OCI-LY7 (cell line): Measurements from ENCODE around the gene CEP170. TPM values are rescaled to one million over a fixed set of nuclear protein-coding genes. Genes with fewer than 3 reads are reported as not detected.

Source experiments
- BruUV-seq: library from RNA; stranded (reverse); fragments of 400-500 nt; replicated peaks from 2 replicates; lab custom pipeline; 2021; lab: Mats Ljungman, UMichigan
- CTCF ChIA-PET: fragments of 300-600 bp; sonication (Branson Sonifier 250); formaldehyde crosslinking; loops from one replicate; lab custom pipeline; 2022; ENCODE audit warnings: antibody characterized with exemption; ENCODE audit not compliant: unreplicated experiment; lab: Charles Lee
- POLR2A ChIA-PET: fragments of 300-600 bp; sonication (Branson Sonifier 250); formaldehyde crosslinking; loops from one replicate; lab custom pipeline; 2022; ENCODE audit warnings: antibody characterized with exemption; lab: Charles Lee
- DNase-seq: peaks from one replicate; pipeline ENCODE4 v3.0.0-alpha.2; 2015; ENCODE audit warnings: low spot score
- H2AFZ ChIP-seq: fragments of 200-600 bp; sonication (generic), shearing (Covaris generic); 2 replicates; pipeline ENCODE4 v1.6.1; 2014; ENCODE audit warnings: mild to moderate bottlenecking, antibody characterized with exemption, low read length, moderate library complexity
- H3K27ac ChIP-seq: fragments of 200-600 bp; sonication (generic); 2 replicates; pipeline ENCODE4 v1.5.1; 2014; ENCODE audit warnings: mixed run types, low read depth, mild to moderate bottlenecking, moderate library complexity, low read length, inconsistent platforms; ENCODE audit not compliant: poor library complexity, severe bottlenecking
- H3K36me3 ChIP-seq: fragments of 200-600 bp; sonication (generic); 2 replicates; pipeline ENCODE4 v1.6.1; 2014; ENCODE audit warnings: mild to moderate bottlenecking, antibody characterized with exemption, low read length, moderate library complexity, mixed read lengths; ENCODE audit not compliant: insufficient read depth
- H3K4me1 ChIP-seq: fragments of 200-600 bp; sonication (generic); 2 replicates; pipeline ENCODE4 v1.5.1; 2014; ENCODE audit warnings: mild to moderate bottlenecking, low read length; ENCODE audit not compliant: insufficient read depth, poor library complexity, severe bottlenecking
- H3K4me2 ChIP-seq: fragments of 200-600 bp; sonication (generic); 2 replicates; pipeline ENCODE4 v1.6.1; 2014; ENCODE audit warnings: mild to moderate bottlenecking, low read length
- H3K4me3 ChIP-seq: fragments of 200-600 bp; sonication (generic); 2 replicates; pipeline ENCODE4 v1.5.1; 2014; ENCODE audit warnings: mild to moderate bottlenecking, low read depth, low read length; ENCODE audit not compliant: poor library complexity, severe bottlenecking
- H3K79me2 ChIP-seq: fragments of 200-600 bp; sonication (generic); 2 replicates; pipeline ENCODE4 v1.6.1; 2016; ENCODE audit warnings: low read depth, mild to moderate bottlenecking, low read length, moderate library complexity, mixed read lengths; ENCODE audit not compliant: insufficient read depth
- H3K9me2 ChIP-seq: fragments of 200-600 bp; sonication (generic); 2 replicates; pipeline ENCODE4 v1.6.1; 2016; ENCODE audit warnings: mild to moderate bottlenecking, low read length, mixed read lengths; ENCODE audit not compliant: insufficient read depth
- H3K9me3 ChIP-seq: fragments of 200-600 bp; sonication (generic); 2 replicates; pipeline ENCODE4 v1.6.1; 2014; ENCODE audit warnings: mild to moderate bottlenecking, mixed run types, low read length, mixed read lengths
- H4K20me1 ChIP-seq: fragments of 200-600 bp; sonication (generic); 2 replicates; pipeline ENCODE4 v1.6.1; 2014; ENCODE audit warnings: mild to moderate bottlenecking, antibody characterized with exemption, low read length, moderate library complexity, mixed read lengths; ENCODE audit not compliant: insufficient read depth
- EZH2phosphoT487 ChIP-seq: fragments of 200-600 bp; sonication (generic); IDR thresholded peaks from 2 replicates; pipeline ENCODE4 v1.6.1; 2018; ENCODE audit warnings: low read depth, borderline replicate concordance, mild to moderate bottlenecking, mixed run types, antibody characterized with exemption, low read length, moderate library complexity, mixed read lengths
- intact Hi-C: fragments of 100-400 bp; cut with micrococcal nuclease; formaldehyde crosslinking; loops from one replicate; pipeline ENCODE4 v1.10.0; 2022; ENCODE audit not compliant: unreplicated experiment
- total RNA-seq, 2 experiments: library from RNA; depleted of rRNA in 1 of 2; stranded (reverse); fragments of >200 nt in 1 of 2; shearing (Covaris generic) in 1 of 2; gene quantifications; 2 replicates each; pipeline ENCODE4 v1.2.3, GENCODE V29; 2014 to 2022
- TF ChIP-seq, protein P1 (sequence below): fragments of 200-600 bp; sonication (generic); conservative IDR thresholded peaks from 2 replicates; pipeline ENCODE4 v1.5.1; 2014; ENCODE audit warnings: mild to moderate bottlenecking, antibody characterized with exemption, low read length, moderate library complexity, mixed read lengths

Gene CEP170
- total RNA-seq, 2 experiments from 2014 or later, result 57.6 to 85.4 TPM

GRCh38 chr1:243271996-243272395, 16.9 kb upstream of the CEP170 start:
- Histone ChIP-seq H4K20me1 (no peaks in the 10 kb centered on the region), H3K27ac (no peak overlapping the region), H3K4me3 (no peak overlapping the region), H2AFZ (no peak overlapping the region), H3K9me2 (no peaks in the 10 kb centered on the region), H3K36me3 (peaks cover 19% of the 10 kb centered on the region), H3K4me1 (peaks cover 29% of the 10 kb centered on the region), H3K9me3 (no peaks in the 10 kb centered on the region), H3K4me2 (no peak overlapping the region), H3K79me2 (no peaks in the 10 kb centered on the region)
- CTCF ChIA-PET, result interaction anchor here (1.2 to 1.3 kb wide), 2 partner anchors 13 to 15 kb away, joined by 3 read pairs; no protein-coding TSS in a partner anchor
- TF ChIP-seq EZH2phosphoT487, result no peak
- TF ChIP-seq, protein P1, sequence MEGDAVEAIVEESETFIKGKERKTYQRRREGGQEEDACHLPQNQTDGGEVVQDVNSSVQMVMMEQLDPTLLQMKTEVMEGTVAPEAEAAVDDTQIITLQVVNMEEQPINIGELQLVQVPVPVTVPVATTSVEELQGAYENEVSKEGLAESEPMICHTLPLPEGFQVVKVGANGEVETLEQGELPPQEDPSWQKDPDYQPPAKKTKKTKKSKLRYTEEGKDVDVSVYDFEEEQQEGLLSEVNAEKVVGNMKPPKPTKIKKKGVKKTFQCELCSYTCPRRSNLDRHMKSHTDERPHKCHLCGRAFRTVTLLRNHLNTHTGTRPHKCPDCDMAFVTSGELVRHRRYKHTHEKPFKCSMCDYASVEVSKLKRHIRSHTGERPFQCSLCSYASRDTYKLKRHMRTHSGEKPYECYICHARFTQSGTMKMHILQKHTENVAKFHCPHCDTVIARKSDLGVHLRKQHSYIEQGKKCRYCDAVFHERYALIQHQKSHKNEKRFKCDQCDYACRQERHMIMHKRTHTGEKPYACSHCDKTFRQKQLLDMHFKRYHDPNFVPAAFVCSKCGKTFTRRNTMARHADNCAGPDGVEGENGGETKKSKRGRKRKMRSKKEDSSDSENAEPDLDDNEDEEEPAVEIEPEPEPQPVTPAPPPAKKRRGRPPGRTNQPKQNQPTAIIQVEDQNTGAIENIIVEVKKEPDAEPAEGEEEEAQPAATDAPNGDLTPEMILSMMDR, result no peak
- intact Hi-C loops, result no loop called here
- no TSS peak for BruUV-seq
- POLR2A ChIA-PET, result interaction anchor here (1.7 kb wide), 1 partner anchor 16 kb away, joined by 14 read pairs; the partner anchor contains the start of genes CEP170 and SDCCAG8
- no peak for DNase-seq

GRCh38 chr1:243270097-243270864, 15.2 kb upstream of the CEP170 start:
- intact Hi-C loops, result no loop called here
- Histone ChIP-seq H3K9me2 (no peaks in the 10 kb centered on the region), H3K4me1 (peaks cover 29% of the 10 kb centered on the region), H3K36me3 (peaks cover 15% of the 10 kb centered on the region; the same call in 1 of the 2 replicates), H3K79me2 (no peaks in the 10 kb centered on the region), H3K9me3 (no peaks in the 10 kb centered on the region), H3K4me3 (no peak overlapping the region), H3K4me2 (no peak overlapping the region), H4K20me1 (no peaks in the 10 kb centered on the region), H2AFZ (no peak overlapping the region), H3K27ac (no peak overlapping the region)
- no peak for TF ChIP-seq EZH2phosphoT487
- TF ChIP-seq, protein P1, result no peak
- no TSS peak for BruUV-seq
- ChIA-PET CTCF (no interaction called here), POLR2A (interaction anchor here (0.8 to 1.5 kb wide), 3 partner anchors 10 to 18 kb away, joined by 3 to 10 read pairs (median 4); partner anchors contain the start of genes CEP170 and SDCCAG8)
- no peak for DNase-seq

DNA sequence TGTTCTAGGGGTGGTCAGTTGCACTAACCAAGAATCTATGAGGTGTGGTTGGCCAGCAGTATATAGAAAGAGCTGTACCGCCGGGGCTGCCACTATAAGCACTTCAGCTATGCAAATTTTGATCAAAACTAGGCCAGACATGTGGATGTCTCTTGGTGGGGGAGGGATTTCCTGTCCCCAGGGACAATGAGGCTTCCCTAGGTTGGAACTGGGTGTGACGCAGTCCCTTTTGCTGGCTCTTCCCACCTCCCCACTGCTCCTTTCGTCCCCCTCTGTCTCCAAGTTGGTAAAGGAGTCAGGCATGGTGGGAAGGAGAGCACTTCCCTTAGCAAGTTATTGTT, 14.3 kb upstream of the CEP170 start:
- no peaks in the 10 kb centered on the region for H3K9me2 ChIP-seq
- H3K9me3 ChIP-seq, result no peaks in the 10 kb centered on the region
- ChIA-PET CTCF (no interaction called here), POLR2A (interaction anchor here (1.5 kb wide), 1 partner anchor 14 kb away, joined by 10 read pairs; the partner anchor contains the start of genes CEP170 and SDCCAG8)
- intact Hi-C loops, result no loop called here
- peak overlapping the region; percentile 85 for H3K4me2 ChIP-seq
- peak overlapping the region; percentile 45 for H3K4me3 ChIP-seq
- no peaks in the 10 kb centered on the region for H3K79me2 ChIP-seq
- DNase-seq, result peak; percentile 65
- BruUV-seq, result no TSS peak
- peak overlapping the region; percentile 2 for H3K27ac ChIP-seq
- H4K20me1 ChIP-seq, result no peaks in the 10 kb centered on the region
- no peak for TF ChIP-seq EZH2phosphoT487
- TF ChIP-seq, protein P1, result no peak
- H2AFZ ChIP-seq, result peak overlapping the region; percentile 83
- peaks cover 32% of the 10 kb centered on the region for H3K4me1 ChIP-seq
- H3K36me3 ChIP-seq, result peaks cover 8% of the 10 kb centered on the region; the same call in 1 of the 2 replicates
